ENCODE measurements around the gene HLF.

DNA sequence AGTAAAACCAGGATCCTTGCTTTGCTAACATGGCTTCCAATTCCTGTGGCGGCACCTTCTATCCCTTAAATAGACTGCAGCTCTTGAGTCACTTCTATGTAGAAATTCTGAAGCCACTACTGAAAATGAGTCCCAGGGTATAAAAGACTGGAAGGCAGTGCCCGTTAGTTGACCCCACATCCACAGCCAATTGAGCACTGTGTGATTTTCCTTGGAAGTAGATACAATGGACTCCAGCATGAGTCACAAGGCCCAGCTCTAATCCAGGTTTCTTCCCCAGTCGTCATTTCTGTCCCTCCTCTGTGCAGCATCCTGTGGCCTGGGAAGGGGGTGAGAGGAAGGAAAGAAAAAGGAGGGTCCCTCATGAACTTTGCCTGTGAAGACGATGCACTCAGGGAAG lies 69.5 kb downstream of the HLF start:
- TF ChIP-seq POLR2AphosphoS5 (IDR thresholded peaks at IDR 0.05; ENCODE audit: low read depth, low read length), result no peak
- TF ChIP-seq CTCF (IDR thresholded peaks at IDR 0.05), result no peak
- no peak for TF ChIP-seq REST (IDR thresholded peaks at IDR 0.05; ENCODE audit: insufficient read depth in 1 of 2, low read depth in 2 of 2, low read length in 1 of 2)
- no peak for TF ChIP-seq SIN3A (IDR thresholded peaks at IDR 0.05; ENCODE audit: borderline replicate concordance, insufficient read depth, low read depth, low read length)

All from Panc1 (cell line).